GM23338 (cell line): ENCODE measurements around the gene LDLR. TPM values are rescaled to one million over a fixed set of nuclear protein-coding genes. Genes with fewer than 3 reads are reported as not detected.

Source experiments
- ATAC-seq: fragments of 200-7000 bp; cut with Tn5 transposase; 3 replicates; pipeline ENCODE4 v1.9.1; 2020
- DNase-seq: peaks from one replicate; pipeline ENCODE4 v3.0.0-alpha.2; 2015; ENCODE audit warnings: low spot score
- H2AFZ ChIP-seq: fragments of 200-600 bp; sonication (generic); 2 replicates; pipeline ENCODE4 v1.8.0; 2016; ENCODE audit warnings: antibody characterized with exemption, mild to moderate bottlenecking, moderate library complexity
- H3F3A ChIP-seq: fragments of 200-600 bp; sonication (generic); replicated peaks from 2 replicates; pipeline ENCODE4 v1.8.0; 2017; ENCODE audit warnings: antibody characterized with exemption, mixed run types, low read depth
- H3K27ac ChIP-seq: fragments of 200-600 bp; sonication (generic); 2 replicates; pipeline ENCODE4 v1.6.1; 2016; ENCODE audit warnings: low read depth
- H3K27me3 ChIP-seq: fragments of 200-600 bp; sonication (generic); 2 replicates; pipeline ENCODE4 v1.8.0; 2016; ENCODE audit warnings: mild to moderate bottlenecking, mixed run types, moderate library complexity; ENCODE audit not compliant: insufficient read depth
- H3K36me3 ChIP-seq: fragments of 200-600 bp; sonication (generic); 2 replicates; pipeline ENCODE4 v1.8.0; 2016; ENCODE audit warnings: mild to moderate bottlenecking; ENCODE audit not compliant: insufficient read depth
- H3K4me1 ChIP-seq: fragments of 200-600 bp; sonication (generic); 2 replicates; pipeline ENCODE4 v1.8.0; 2016; ENCODE audit warnings: mild to moderate bottlenecking, moderate library complexity; ENCODE audit not compliant: insufficient read depth
- H3K4me2 ChIP-seq: fragments of 200-600 bp; sonication (generic); 2 replicates; pipeline ENCODE4 v1.7.1; 2017; ENCODE audit warnings: mixed run types
- H3K4me3 ChIP-seq: fragments of 200-600 bp; sonication (generic); 2 replicates; pipeline ENCODE4 v1.6.1; 2016; ENCODE audit warnings: mixed run types
- H3K79me2 ChIP-seq: fragments of 200-600 bp; sonication (generic); replicated peaks from 2 replicates; pipeline ENCODE4 v1.8.0; 2017; ENCODE audit warnings: mild to moderate bottlenecking; ENCODE audit not compliant: insufficient read depth
- H3K9me2 ChIP-seq: fragments of 200-600 bp; sonication (generic); 2 replicates; pipeline ENCODE4 v1.8.0; 2017; ENCODE audit not compliant: insufficient read depth
- H4K20me1 ChIP-seq: fragments of 200-600 bp; sonication (generic); replicated peaks from 2 replicates; pipeline ENCODE4 v1.8.0; 2017; ENCODE audit warnings: mild to moderate bottlenecking; ENCODE audit not compliant: insufficient read depth
- H3K27ac Mint-ChIP-seq: 2 replicates; pipeline ENCODE4 v1.8.0; 2020; ENCODE audit warnings: inconsistent platforms, mild to moderate bottlenecking, moderate library complexity, mixed read lengths
- H3K27me3 Mint-ChIP-seq: 3 replicates; pipeline ENCODE4 v1.8.0; 2022; ENCODE audit warnings: low read depth, mild to moderate bottlenecking, moderate library complexity, mixed read lengths, inconsistent platforms; ENCODE audit not compliant: insufficient read depth, poor library complexity
- H3K36me3 Mint-ChIP-seq: 3 replicates; pipeline ENCODE4 v1.8.0; 2021; ENCODE audit warnings: low read depth, mild to moderate bottlenecking, inconsistent platforms, moderate library complexity, mixed read lengths
- H3K4me1 Mint-ChIP-seq: 3 replicates; pipeline ENCODE4 v1.8.0; 2020; ENCODE audit warnings: mild to moderate bottlenecking, inconsistent platforms, mixed read lengths
- H3K4me3 Mint-ChIP-seq: 3 replicates; pipeline ENCODE4 v1.8.0; 2021; ENCODE audit warnings: moderate library complexity, mild to moderate bottlenecking, inconsistent platforms, mixed read lengths
- H3K9me3 Mint-ChIP-seq: 3 replicates; pipeline ENCODE4 v1.8.0; 2020; ENCODE audit warnings: moderate library complexity, mild to moderate bottlenecking, inconsistent platforms, mixed read lengths
- CREB1 ChIP-seq: fragments of 250-450 bp; sonication (Bioruptor Pico); IDR thresholded peaks from 2 replicates; pipeline ENCODE4 v1.5.0; 2020; ENCODE audit warnings: low read depth, mild to moderate bottlenecking, moderate library complexity
- ETS1 ChIP-seq: IDR thresholded peaks from 2 replicates; pipeline ENCODE4 v1.6.1; 2016; ENCODE audit warnings: antibody characterized with exemption
- EZH2 ChIP-seq: fragments of 200-600 bp; sonication (generic); IDR thresholded peaks from one replicate; pipeline ENCODE4 v1.8.0; 2017; ENCODE audit warnings: antibody characterized with exemption, mild to moderate bottlenecking, low read depth; ENCODE audit not compliant: unreplicated experiment
- EZH2phosphoT487 ChIP-seq: fragments of 200-600 bp; sonication (generic); IDR thresholded peaks from one replicate; pipeline ENCODE4 v1.8.1; 2018; ENCODE audit warnings: antibody characterized with exemption; ENCODE audit not compliant: unreplicated experiment
- JUNB ChIP-seq: IDR thresholded peaks from one replicate; pipeline ENCODE4 v1.6.1; 2016; ENCODE audit warnings: antibody characterized with exemption; ENCODE audit not compliant: unreplicated experiment
- NANOG ChIP-seq: IDR thresholded peaks from 2 replicates; pipeline ENCODE4 v1.6.1; 2016; ENCODE audit warnings: antibody characterized with exemption, borderline replicate concordance
- POLR2AphosphoS5 ChIP-seq: IDR thresholded peaks from 2 replicates; pipeline ENCODE4 v1.6.1; 2016; ENCODE audit warnings: antibody characterized with exemption, low read depth
- REST ChIP-seq: IDR thresholded peaks from one replicate; pipeline ENCODE4 v1.6.1; 2018; ENCODE audit warnings: antibody characterized with exemption; ENCODE audit not compliant: unreplicated experiment
- STAT1 ChIP-seq: IDR thresholded peaks from one replicate; pipeline ENCODE4 v1.6.1; 2016; ENCODE audit warnings: antibody characterized with exemption; ENCODE audit not compliant: unreplicated experiment
- ZNF114 ChIP-seq: fragments of 250-450 bp; sonication (Bioruptor Pico); IDR thresholded peaks from 2 replicates; pipeline ENCODE4 v1.5.0; 2020; ENCODE audit warnings: mild to moderate bottlenecking, moderate library complexity
- ZNF331 ChIP-seq: fragments of 250-450 bp; sonication (Bioruptor Pico); IDR thresholded peaks from 2 replicates; pipeline ENCODE4 v1.5.0; 2020; ENCODE audit warnings: low read depth, mild to moderate bottlenecking, moderate library complexity
- ZNF462 ChIP-seq: fragments of 250-450 bp; sonication (Bioruptor Pico); IDR thresholded peaks from 2 replicates; pipeline ENCODE4 v1.5.0; 2020; ENCODE audit warnings: mild to moderate bottlenecking, moderate library complexity
- polyA plus RNA-seq: library from polyadenylated mRNA; unstranded; fragments of >200 nt; fragmentation: Nextera tagmentation; extraction: Ambion mirVana; gene quantifications from 2 replicates; pipeline ENCODE4 v1.2.1, GENCODE V29; 2016
- total RNA-seq: library from RNA; depleted of rRNA; stranded (reverse); fragments of >200 nt; shearing (Covaris generic); gene quantifications from 2 replicates; pipeline ENCODE4 v1.2.3, GENCODE V29; 2014

The LDLR gene
- total and polyA plus RNA-seq, 2 experiments from 2014 or later = 57.6 to 180 TPM

- peaks cover 9% of the 10 kb centered on the region; the same call in 1 of the 2 replicates for H3F3A ChIP-seq
- no peak overlapping the region for H3K4me3 ChIP-seq
- peak overlapping the region; percentile 73; the same call in 1 of the 2 replicates for H3K27ac ChIP-seq
- Mint-ChIP-seq H3K9me3 (no peaks in the 10 kb centered on the region), H3K27me3 (peaks cover 6% of the 10 kb centered on the region), H3K27ac (no peak overlapping the region), H3K36me3 (peaks cover 23% of the 10 kb centered on the region), H3K4me1 (no peaks in the 10 kb centered on the region), H3K4me3 (no peak overlapping the region)
- ATAC-seq (no peak), DNase-seq (no peak)
- no peaks in the 10 kb centered on the region for H3K4me1 ChIP-seq
- no peaks in the 10 kb centered on the region for H3K27me3 ChIP-seq
- TF ChIP-seq ZNF114 (CRISPR knock-in tag) (no peak), NANOG (no peak), POLR2AphosphoS5 (no peak), JUNB (no peak), REST (no peak), EZH2 (no peak), ZNF462 (CRISPR knock-in tag) (no peak), STAT1 (no peak), ZNF331 (CRISPR knock-in tag) (no peak), CREB1 (CRISPR knock-in tag) (no peak), EZH2phosphoT487 (no peak), ETS1 (no peak)
- no peak overlapping the region for H2AFZ ChIP-seq
- H3K36me3 ChIP-seq = 0 out of 2 replicates have a peak, but pooled peaks cover 8% of the 10 kb centered on the region
- no peak overlapping the region for H3K4me2 ChIP-seq
- no peaks in the 10 kb centered on the region for H3K79me2 ChIP-seq
- H3K9me2 ChIP-seq = no peaks in the 10 kb centered on the region
- no peaks in the 10 kb centered on the region for H4K20me1 ChIP-seq
Observed at GRCh38 chr19:11164879-11165406, 75.7 kb downstream of the LDLR start.
